ENCODE data around the gene PBX1. TPM values are rescaled to one million over a fixed set of nuclear protein-coding genes. Genes with fewer than 3 reads are reported as not detected.

The PBX1 gene
- total and polyA plus RNA-seq, 2 experiments from 2014 or later: 40.0 to 104 TPM

DNA sequence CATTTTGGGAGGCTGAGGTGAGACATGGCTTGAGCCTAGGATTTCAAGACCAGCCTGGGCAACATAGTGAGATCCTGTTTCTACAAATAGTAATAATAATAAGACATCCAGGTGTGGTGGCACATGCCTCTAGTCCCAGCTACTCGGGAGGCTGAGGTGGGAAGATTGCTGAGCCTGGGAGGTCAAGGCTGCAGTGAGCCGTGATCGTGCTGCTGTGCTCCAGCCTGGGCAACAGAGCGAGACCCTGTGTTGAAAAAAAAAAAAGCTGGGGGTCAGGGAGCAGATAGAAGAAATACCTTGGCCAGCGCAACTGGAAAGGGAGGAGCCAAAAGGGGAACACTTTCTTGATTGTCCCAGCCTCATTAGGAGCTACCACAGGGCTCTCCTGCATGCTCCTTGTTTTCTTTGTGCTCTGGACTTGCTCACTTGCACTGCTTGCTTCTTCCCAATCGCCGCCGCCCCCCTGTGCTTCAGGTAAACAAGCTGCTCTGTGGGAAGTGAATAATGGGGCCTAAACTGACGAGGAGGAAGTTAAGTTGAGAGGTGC, 31.1 kb downstream of the PBX1 start:
- Histone ChIP-seq H3K4me1 (ENCODE audit: insufficient read depth) (peaks cover 87% of the 10 kb centered on the region), H3K79me2 (replicated peaks; ENCODE audit: insufficient read depth) (peaks cover 95% of the 10 kb centered on the region), H3K27ac (ENCODE audit: low read depth) (peak overlapping the region; percentile 94), H3K4me2 (peak overlapping the region; percentile 74), H3K9me2 (ENCODE audit: insufficient read depth) (no peaks in the 10 kb centered on the region), H3K27me3 (ENCODE audit: insufficient read depth) (no peaks in the 10 kb centered on the region), H3K36me3 (ENCODE audit: insufficient read depth) (no peaks in the 10 kb centered on the region), H3F3A (replicated peaks; ENCODE audit: low read depth) (peaks cover 10% of the 10 kb centered on the region; the same call in 1 of the 2 replicates), H3K4me3 (peak overlapping the region; percentile 47), H4K20me1 (replicated peaks; ENCODE audit: insufficient read depth) (peaks cover 14% of the 10 kb centered on the region), H2AFZ (no peak overlapping the region)
- peaks cover 37% of the 10 kb centered on the region; the same call in 2 of the 3 replicates for H3K36me3 Mint-ChIP-seq (ENCODE audit: low read depth)
- H3K9me3 Mint-ChIP-seq: no peaks in the 10 kb centered on the region
- DNase-seq (ENCODE audit: low spot score) (peak; percentile 79), ATAC-seq (peak; percentile 77)
- H3K27me3 Mint-ChIP-seq (ENCODE audit: insufficient read depth, low read depth, poor library complexity): peaks cover 17% of the 10 kb centered on the region
- TF ChIP-seq, protein P1, sequence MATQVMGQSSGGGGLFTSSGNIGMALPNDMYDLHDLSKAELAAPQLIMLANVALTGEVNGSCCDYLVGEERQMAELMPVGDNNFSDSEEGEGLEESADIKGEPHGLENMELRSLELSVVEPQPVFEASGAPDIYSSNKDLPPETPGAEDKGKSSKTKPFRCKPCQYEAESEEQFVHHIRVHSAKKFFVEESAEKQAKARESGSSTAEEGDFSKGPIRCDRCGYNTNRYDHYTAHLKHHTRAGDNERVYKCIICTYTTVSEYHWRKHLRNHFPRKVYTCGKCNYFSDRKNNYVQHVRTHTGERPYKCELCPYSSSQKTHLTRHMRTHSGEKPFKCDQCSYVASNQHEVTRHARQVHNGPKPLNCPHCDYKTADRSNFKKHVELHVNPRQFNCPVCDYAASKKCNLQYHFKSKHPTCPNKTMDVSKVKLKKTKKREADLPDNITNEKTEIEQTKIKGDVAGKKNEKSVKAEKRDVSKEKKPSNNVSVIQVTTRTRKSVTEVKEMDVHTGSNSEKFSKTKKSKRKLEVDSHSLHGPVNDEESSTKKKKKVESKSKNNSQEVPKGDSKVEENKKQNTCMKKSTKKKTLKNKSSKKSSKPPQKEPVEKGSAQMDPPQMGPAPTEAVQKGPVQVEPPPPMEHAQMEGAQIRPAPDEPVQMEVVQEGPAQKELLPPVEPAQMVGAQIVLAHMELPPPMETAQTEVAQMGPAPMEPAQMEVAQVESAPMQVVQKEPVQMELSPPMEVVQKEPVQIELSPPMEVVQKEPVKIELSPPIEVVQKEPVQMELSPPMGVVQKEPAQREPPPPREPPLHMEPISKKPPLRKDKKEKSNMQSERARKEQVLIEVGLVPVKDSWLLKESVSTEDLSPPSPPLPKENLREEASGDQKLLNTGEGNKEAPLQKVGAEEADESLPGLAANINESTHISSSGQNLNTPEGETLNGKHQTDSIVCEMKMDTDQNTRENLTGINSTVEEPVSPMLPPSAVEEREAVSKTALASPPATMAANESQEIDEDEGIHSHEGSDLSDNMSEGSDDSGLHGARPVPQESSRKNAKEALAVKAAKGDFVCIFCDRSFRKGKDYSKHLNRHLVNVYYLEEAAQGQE (IDR thresholded peaks at IDR 0.05; ENCODE audit: unreplicated experiment): peak; percentile 11
- TF ChIP-seq, protein P2, sequence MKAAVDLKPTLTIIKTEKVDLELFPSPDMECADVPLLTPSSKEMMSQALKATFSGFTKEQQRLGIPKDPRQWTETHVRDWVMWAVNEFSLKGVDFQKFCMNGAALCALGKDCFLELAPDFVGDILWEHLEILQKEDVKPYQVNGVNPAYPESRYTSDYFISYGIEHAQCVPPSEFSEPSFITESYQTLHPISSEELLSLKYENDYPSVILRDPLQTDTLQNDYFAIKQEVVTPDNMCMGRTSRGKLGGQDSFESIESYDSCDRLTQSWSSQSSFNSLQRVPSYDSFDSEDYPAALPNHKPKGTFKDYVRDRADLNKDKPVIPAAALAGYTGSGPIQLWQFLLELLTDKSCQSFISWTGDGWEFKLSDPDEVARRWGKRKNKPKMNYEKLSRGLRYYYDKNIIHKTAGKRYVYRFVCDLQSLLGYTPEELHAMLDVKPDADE (IDR thresholded peaks at IDR 0.05): no peak
- peak overlapping the region; percentile 96 for H3K27ac Mint-ChIP-seq
- H3K4me3 Mint-ChIP-seq: peak overlapping the region; percentile 57; the same call in 2 of the 3 replicates
- peaks cover 92% of the 10 kb centered on the region for H3K4me1 Mint-ChIP-seq

DNA sequence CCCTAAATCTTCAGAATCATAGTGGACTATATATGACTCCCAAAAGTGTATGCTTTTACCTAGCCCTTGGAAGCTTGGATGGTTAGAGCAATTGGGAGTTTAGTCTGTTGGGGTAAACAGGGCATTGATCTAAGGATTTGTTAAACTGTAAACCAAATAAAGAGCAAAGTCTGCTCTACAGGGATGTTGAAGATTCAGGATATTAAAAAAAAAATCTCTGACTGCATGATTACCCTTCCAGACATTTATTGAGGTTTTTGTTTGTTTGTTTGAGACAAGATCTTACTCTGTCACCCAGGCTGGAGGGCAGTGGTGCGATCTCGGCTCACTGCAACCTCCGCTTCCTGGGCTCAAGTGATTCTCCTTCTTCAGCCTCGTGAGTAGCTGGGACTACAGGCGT, 31.6 kb downstream of the PBX1 start:
- Histone ChIP-seq H3K4me1 (ENCODE audit: insufficient read depth) (peaks cover 86% of the 10 kb centered on the region), H3K79me2 (replicated peaks; ENCODE audit: insufficient read depth) (peaks cover 95% of the 10 kb centered on the region), H4K20me1 (replicated peaks; ENCODE audit: insufficient read depth) (peaks cover 19% of the 10 kb centered on the region), H3K27me3 (ENCODE audit: insufficient read depth) (no peaks in the 10 kb centered on the region), H3K4me2 (peak overlapping the region; percentile 74), H3K36me3 (ENCODE audit: insufficient read depth) (no peaks in the 10 kb centered on the region), H3K4me3 (peak overlapping the region; percentile 18), H2AFZ (no peak overlapping the region), H3K27ac (ENCODE audit: low read depth) (peak overlapping the region; percentile 94), H3K9me2 (ENCODE audit: insufficient read depth) (no peaks in the 10 kb centered on the region), H3F3A (replicated peaks; ENCODE audit: low read depth) (peaks cover 10% of the 10 kb centered on the region; the same call in 1 of the 2 replicates)
- DNase-seq (ENCODE audit: low spot score) (no peak), ATAC-seq (no peak)
- Mint-ChIP-seq H3K4me1 (peaks cover 92% of the 10 kb centered on the region), H3K27ac (peak overlapping the region; percentile 96), H3K9me3 (no peaks in the 10 kb centered on the region), H3K36me3 (ENCODE audit: low read depth) (peaks cover 37% of the 10 kb centered on the region; the same call in 2 of the 3 replicates), H3K27me3 (ENCODE audit: insufficient read depth, low read depth, poor library complexity) (peaks cover 17% of the 10 kb centered on the region), H3K4me3 (peak overlapping the region; percentile 57; the same call in 2 of the 3 replicates)
- TF ChIP-seq, protein P2 (IDR thresholded peaks at IDR 0.05): no peak
- TF ChIP-seq ZNF331 (CRISPR knock-in tag; IDR thresholded peaks at IDR 0.05; ENCODE audit: low read depth) (no peak), EZH2phosphoT487 (IDR thresholded peaks at IDR 0.05; ENCODE audit: unreplicated experiment) (no peak), EZH2 (IDR thresholded peaks at IDR 0.05; ENCODE audit: low read depth, unreplicated experiment) (no peak), NANOG (IDR thresholded peaks at IDR 0.05; ENCODE audit: borderline replicate concordance) (no peak), ZNF114 (CRISPR knock-in tag; IDR thresholded peaks at IDR 0.05) (no peak), CREB1 (CRISPR knock-in tag; IDR thresholded peaks at IDR 0.05; ENCODE audit: low read depth) (no peak), POLR2AphosphoS5 (IDR thresholded peaks at IDR 0.05; ENCODE audit: low read depth) (no peak), JUNB (IDR thresholded peaks at IDR 0.05; ENCODE audit: unreplicated experiment) (no peak)
- TF ChIP-seq, protein P1 (IDR thresholded peaks at IDR 0.05; ENCODE audit: unreplicated experiment): no peak

Data from GM23338 (cell line).